HepG2 (cell line): ENCODE data around the gene CLASP1. TPM values are rescaled to one million over a fixed set of nuclear protein-coding genes. Genes with fewer than 3 reads are reported as not detected.

Source experiments
- ATAC-seq: fragments of 200-7000 bp; cut with Tn5 transposase; 3 replicates; pipeline ENCODE4 v1.9.1; 2020; ENCODE audit warnings: mild to moderate bottlenecking, moderate library complexity
- BruUV-seq: library from RNA; stranded (reverse); fragments of 400-500 nt; replicated peaks from 2 replicates; lab custom pipeline; 2021; lab: Mats Ljungman, UMichigan
- CTCF ChIA-PET: fragments of 300-600 bp; formaldehyde crosslinking; extraction: SDS; loops from one replicate; lab custom pipeline; 2021; ENCODE audit warnings: low total read pairs, inconsistent platforms, low intra/inter-chr PET ratio; lab: Yijun Ruan, JAX
- POLR2A ChIA-PET: fragments of 350-600 bp; sonication (Branson Sonifier 250); formaldehyde crosslinking; loops from one replicate; lab custom pipeline; 2020; ENCODE audit warnings: antibody characterized with exemption, inconsistent platforms; lab: Yijun Ruan, JAX
- DNase-seq: peaks from one replicate; pipeline ENCODE4 v3.0.0-alpha.2; 2015; ENCODE audit warnings: low spot score
- FAIRE-seq: peaks from 3 replicates; lab custom pipeline; 2011; peaks lifted over from hg19 to GRCh38; lab: Jason Lieb, UNC
- H2AFZ ChIP-seq: one replicate; pipeline ENCODE4 v1.6.1; 2011; ENCODE audit warnings: low read length, inconsistent platforms
- H3K27ac ChIP-seq: fragments of 300-600 bp; 3 replicates; pipeline ENCODE4 v1.8.0; 2011; ENCODE audit warnings: mixed run types, mild to moderate bottlenecking, mixed read lengths, low read length, inconsistent platforms; ENCODE audit not compliant: insufficient read depth; ENCODE audit errors: extremely low read length
- H3K27me3 ChIP-seq, 2 experiments: fragments of 200-600 bp in 1 of 2; 2 replicates in 1 of 2; 3 replicates in 1 of 2; pipeline versions ENCODE4 v1.6.0 to v1.8.0; 2011; ENCODE audit warnings: low read length in 2 of 2, mild to moderate bottlenecking in 2 of 2, moderate library complexity in 2 of 2, inconsistent platforms in 1 of 2; ENCODE audit not compliant: insufficient read depth in 2 of 2, control insufficient read depth in 1 of 2
- H3K36me3 ChIP-seq, 2 experiments: fragments of 200-600 bp in 1 of 2; replicated peaks in 1 of 2; 2 replicates in 1 of 2; 3 replicates in 1 of 2; pipeline versions ENCODE4 v1.5.1 to v1.8.0; 2011; ENCODE audit warnings: low read length in 2 of 2, inconsistent platforms in 1 of 2; ENCODE audit not compliant: insufficient read depth in 2 of 2, control insufficient read depth in 1 of 2
- H3K4me1 ChIP-seq: 2 replicates; pipeline ENCODE4 v1.5.1; 2012; ENCODE audit warnings: low read length, inconsistent platforms; ENCODE audit not compliant: insufficient read depth
- H3K4me2 ChIP-seq: 2 replicates; pipeline ENCODE4 v1.6.0; 2011; ENCODE audit warnings: low read depth, low read length, inconsistent platforms
- H3K4me3 ChIP-seq, 3 experiments: fragments of 200-600 bp in 1 of 3; sonication (generic), shearing (Covaris generic) in 1 of 3; replicated peaks in 1 of 3; 2 replicates each; pipeline ENCODE4 v1.5.1; 2011 to 2016; ENCODE audit warnings: low read length in 3 of 3, inconsistent platforms in 2 of 3, low read depth in 2 of 3, mild to moderate bottlenecking in 2 of 3, control low read depth in 1 of 3, mixed read lengths in 1 of 3; ENCODE audit not compliant: insufficient read depth in 1 of 3
- H3K79me2 ChIP-seq: one replicate; pipeline ENCODE4 v1.6.1; 2011; ENCODE audit warnings: low read length, inconsistent platforms; ENCODE audit not compliant: insufficient read depth
- H3K9ac ChIP-seq: 2 replicates; pipeline ENCODE4 v1.6.0; 2011; ENCODE audit warnings: mild to moderate bottlenecking, low read depth, low read length, inconsistent platforms; ENCODE audit not compliant: insufficient read depth
- H3K9me3 ChIP-seq: 2 replicates; pipeline ENCODE4 v1.5.1; 2012; ENCODE audit warnings: mild to moderate bottlenecking, low read length
- H4K20me1 ChIP-seq: 2 replicates; pipeline ENCODE4 v1.6.0; 2011; ENCODE audit warnings: inconsistent platforms, mild to moderate bottlenecking, low read length, moderate library complexity; ENCODE audit not compliant: insufficient read depth
- ADNP ChIP-seq: sonication (generic); formaldehyde crosslinking; IDR thresholded peaks from 2 replicates; pipeline ENCODE4 v1.4.0; 2020; ENCODE audit warnings: missing genetic modification reagents
- CEBPB ChIP-seq: IDR thresholded peaks from 2 replicates; pipeline ENCODE4 v1.6.1; 2011; ENCODE audit warnings: low read depth, low read length, improper control_type of control experiment, borderline replicate concordance
- SATB2 ChIP-seq: sonication (generic); formaldehyde crosslinking; IDR thresholded peaks from 2 replicates; pipeline ENCODE4 v1.5.0; 2020; ENCODE audit warnings: missing genetic modification reagents
- SMYD3 ChIP-seq: sonication (generic); formaldehyde crosslinking; IDR thresholded peaks from 2 replicates; pipeline ENCODE4 v1.8.1; 2023; ENCODE audit warnings: mild to moderate bottlenecking, missing genetic modification reagents
- ZNF10 ChIP-seq: sonication (generic); formaldehyde crosslinking; IDR thresholded peaks from 2 replicates; pipeline ENCODE4 v1.4.0; 2020; ENCODE audit warnings: mild to moderate bottlenecking, low read depth, missing genetic modification reagents, borderline replicate concordance
- ZNF232 ChIP-seq: sonication (generic); formaldehyde crosslinking; IDR thresholded peaks from 2 replicates; pipeline ENCODE4 v1.4.0; 2020; ENCODE audit warnings: missing genetic modification reagents, borderline replicate concordance
- ZNF280B ChIP-seq: sonication (generic); formaldehyde crosslinking; IDR thresholded peaks from 2 replicates; pipeline ENCODE4 v1.5.0; 2020; ENCODE audit warnings: missing genetic modification reagents, mild to moderate bottlenecking, borderline replicate concordance
- ZNF292 ChIP-seq: sonication (generic); formaldehyde crosslinking; IDR thresholded peaks from 2 replicates; pipeline ENCODE4 v1.8.1; 2022; ENCODE audit warnings: mild to moderate bottlenecking, low read depth, missing genetic modification reagents, borderline replicate concordance
- WGBS: methylation state at CpG from one replicate; pipeline ENCODE4 v1.1.6; 2017; ENCODE audit warnings: low lambda C conversion rate; 5-methylcytosine and 5-hydroxymethylcytosine counted together
- in situ Hi-C: cut with HindIII; loops from 2 replicates; pipeline ENCODE4 v1.10.0; 2017; ENCODE audit warnings: low pct_unique_long_range_greater_than_20kb; ENCODE audit not compliant: extremely low pct_ligation_motif_present
- intact Hi-C: fragments of 100-400 bp; cut with micrococcal nuclease; formaldehyde crosslinking; loops from one replicate; pipeline ENCODE4 v1.10.0; 2022; ENCODE audit not compliant: unreplicated experiment
- polyA plus RNA-seq, 8 experiments: library from polyadenylated mRNA; depleted of rRNA in 3 of 8; stranded (reverse) in 7 of 8; unstranded in 1 of 8; fragments of >200 nt; fragmentation: Illumina TruSeq in 4 of 8; extraction: Trizol in 4 of 8; gene quantifications; 2 replicates each; pipeline versions ENCODE4 v1.2.1 to v1.2.3, GENCODE V29; 2011 to 2016; ENCODE audit warnings: low read depth in 4 of 8, missing spikeins in 1 of 8, mixed read lengths in 1 of 8; ENCODE audit not compliant: insufficient read depth in 1 of 8
- total RNA-seq, 5 experiments: library from RNA; depleted of rRNA; stranded (reverse); fragments of >200 nt; fragmentation: Illumina TruSeq; extraction: Trizol; gene quantifications; 2 replicates each; pipeline ENCODE4 v1.2.3, GENCODE V29; 2016; ENCODE audit warnings: low read depth in 1 of 5
- TF ChIP-seq, protein P1 (sequence below): sonication (generic); formaldehyde crosslinking; IDR thresholded peaks from 2 replicates; pipeline ENCODE4 v1.4.0; 2020; ENCODE audit warnings: missing genetic modification reagents
- TF ChIP-seq, protein P2 (sequence below): sonication (generic); formaldehyde crosslinking; IDR thresholded peaks from 2 replicates; pipeline ENCODE4 v1.4.0; 2020; ENCODE audit warnings: missing genetic modification reagents

Gene CLASP1
- total and polyA plus RNA-seq, 2 of the 13 experiments (the other 11 are each of a cell fraction or from before 2014, with no cell fraction given): 11.7 to 47.9 TPM

- TF ChIP-seq ZNF10 (CRISPR knock-in tag) (no peak), ZNF232 (CRISPR knock-in tag) (no peak)
Observed at GRCh38 chr2:121644715-121645114, 4.5 kb downstream of the CLASP1 start (continued).

GRCh38 chr2:121643877-121644276, 5.4 kb downstream of the CLASP1 start:
- BruUV-seq: no TSS peak
- Histone ChIP-seq H3K9me3 (no peaks in the 10 kb centered on the region), H3K27me3 (no peaks in the 10 kb centered on the region; a peak in 2 of 5 replicates), H3K9ac (no peak overlapping the region), H3K79me2 (peaks cover 100% of the 10 kb centered on the region), H3K4me3 (no peak overlapping the region), H3K4me2 (no peak overlapping the region), H3K4me1 (peaks cover 40% of the 10 kb centered on the region), H4K20me1 (peaks cover 11% of the 10 kb centered on the region; the same call in 1 of the 2 replicates), H2AFZ (no peak overlapping the region), H3K27ac (no peak overlapping the region), H3K36me3 (peaks cover 1 to 4% of the 10 kb centered on the region in 2 experiments; a peak in 1 of 5 replicates)
- 97% methylated on average over 2 of the region's 2 CpGs for WGBS
- in situ Hi-C loops: no loop called here
- intact Hi-C loops: no loop called here
- ATAC-seq (no peak), FAIRE-seq (no peak), DNase-seq (no peak)
- ChIA-PET POLR2A (interaction anchor here (1.0 to 1.3 kb wide), 3 partner anchors 9 to 113 kb away, joined by 7 to 13 read pairs (median 7); partner anchors contain the start of gene RNU4ATAC), CTCF (no interaction called here)
- TF ChIP-seq CEBPB: no peak
- TF ChIP-seq, protein P1, sequence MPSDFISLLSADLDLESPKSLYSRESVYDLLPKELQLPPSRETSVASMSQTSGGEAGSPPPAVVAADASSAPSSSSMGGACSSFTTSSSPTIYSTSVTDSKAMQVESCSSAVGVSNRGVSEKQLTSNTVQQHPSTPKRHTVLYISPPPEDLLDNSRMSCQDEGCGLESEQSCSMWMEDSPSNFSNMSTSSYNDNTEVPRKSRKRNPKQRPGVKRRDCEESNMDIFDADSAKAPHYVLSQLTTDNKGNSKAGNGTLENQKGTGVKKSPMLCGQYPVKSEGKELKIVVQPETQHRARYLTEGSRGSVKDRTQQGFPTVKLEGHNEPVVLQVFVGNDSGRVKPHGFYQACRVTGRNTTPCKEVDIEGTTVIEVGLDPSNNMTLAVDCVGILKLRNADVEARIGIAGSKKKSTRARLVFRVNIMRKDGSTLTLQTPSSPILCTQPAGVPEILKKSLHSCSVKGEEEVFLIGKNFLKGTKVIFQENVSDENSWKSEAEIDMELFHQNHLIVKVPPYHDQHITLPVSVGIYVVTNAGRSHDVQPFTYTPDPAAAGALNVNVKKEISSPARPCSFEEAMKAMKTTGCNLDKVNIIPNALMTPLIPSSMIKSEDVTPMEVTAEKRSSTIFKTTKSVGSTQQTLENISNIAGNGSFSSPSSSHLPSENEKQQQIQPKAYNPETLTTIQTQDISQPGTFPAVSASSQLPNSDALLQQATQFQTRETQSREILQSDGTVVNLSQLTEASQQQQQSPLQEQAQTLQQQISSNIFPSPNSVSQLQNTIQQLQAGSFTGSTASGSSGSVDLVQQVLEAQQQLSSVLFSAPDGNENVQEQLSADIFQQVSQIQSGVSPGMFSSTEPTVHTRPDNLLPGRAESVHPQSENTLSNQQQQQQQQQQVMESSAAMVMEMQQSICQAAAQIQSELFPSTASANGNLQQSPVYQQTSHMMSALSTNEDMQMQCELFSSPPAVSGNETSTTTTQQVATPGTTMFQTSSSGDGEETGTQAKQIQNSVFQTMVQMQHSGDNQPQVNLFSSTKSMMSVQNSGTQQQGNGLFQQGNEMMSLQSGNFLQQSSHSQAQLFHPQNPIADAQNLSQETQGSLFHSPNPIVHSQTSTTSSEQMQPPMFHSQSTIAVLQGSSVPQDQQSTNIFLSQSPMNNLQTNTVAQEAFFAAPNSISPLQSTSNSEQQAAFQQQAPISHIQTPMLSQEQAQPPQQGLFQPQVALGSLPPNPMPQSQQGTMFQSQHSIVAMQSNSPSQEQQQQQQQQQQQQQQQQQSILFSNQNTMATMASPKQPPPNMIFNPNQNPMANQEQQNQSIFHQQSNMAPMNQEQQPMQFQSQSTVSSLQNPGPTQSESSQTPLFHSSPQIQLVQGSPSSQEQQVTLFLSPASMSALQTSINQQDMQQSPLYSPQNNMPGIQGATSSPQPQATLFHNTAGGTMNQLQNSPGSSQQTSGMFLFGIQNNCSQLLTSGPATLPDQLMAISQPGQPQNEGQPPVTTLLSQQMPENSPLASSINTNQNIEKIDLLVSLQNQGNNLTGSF (CRISPR knock-in tag): no peak
- TF ChIP-seq, protein P2, sequence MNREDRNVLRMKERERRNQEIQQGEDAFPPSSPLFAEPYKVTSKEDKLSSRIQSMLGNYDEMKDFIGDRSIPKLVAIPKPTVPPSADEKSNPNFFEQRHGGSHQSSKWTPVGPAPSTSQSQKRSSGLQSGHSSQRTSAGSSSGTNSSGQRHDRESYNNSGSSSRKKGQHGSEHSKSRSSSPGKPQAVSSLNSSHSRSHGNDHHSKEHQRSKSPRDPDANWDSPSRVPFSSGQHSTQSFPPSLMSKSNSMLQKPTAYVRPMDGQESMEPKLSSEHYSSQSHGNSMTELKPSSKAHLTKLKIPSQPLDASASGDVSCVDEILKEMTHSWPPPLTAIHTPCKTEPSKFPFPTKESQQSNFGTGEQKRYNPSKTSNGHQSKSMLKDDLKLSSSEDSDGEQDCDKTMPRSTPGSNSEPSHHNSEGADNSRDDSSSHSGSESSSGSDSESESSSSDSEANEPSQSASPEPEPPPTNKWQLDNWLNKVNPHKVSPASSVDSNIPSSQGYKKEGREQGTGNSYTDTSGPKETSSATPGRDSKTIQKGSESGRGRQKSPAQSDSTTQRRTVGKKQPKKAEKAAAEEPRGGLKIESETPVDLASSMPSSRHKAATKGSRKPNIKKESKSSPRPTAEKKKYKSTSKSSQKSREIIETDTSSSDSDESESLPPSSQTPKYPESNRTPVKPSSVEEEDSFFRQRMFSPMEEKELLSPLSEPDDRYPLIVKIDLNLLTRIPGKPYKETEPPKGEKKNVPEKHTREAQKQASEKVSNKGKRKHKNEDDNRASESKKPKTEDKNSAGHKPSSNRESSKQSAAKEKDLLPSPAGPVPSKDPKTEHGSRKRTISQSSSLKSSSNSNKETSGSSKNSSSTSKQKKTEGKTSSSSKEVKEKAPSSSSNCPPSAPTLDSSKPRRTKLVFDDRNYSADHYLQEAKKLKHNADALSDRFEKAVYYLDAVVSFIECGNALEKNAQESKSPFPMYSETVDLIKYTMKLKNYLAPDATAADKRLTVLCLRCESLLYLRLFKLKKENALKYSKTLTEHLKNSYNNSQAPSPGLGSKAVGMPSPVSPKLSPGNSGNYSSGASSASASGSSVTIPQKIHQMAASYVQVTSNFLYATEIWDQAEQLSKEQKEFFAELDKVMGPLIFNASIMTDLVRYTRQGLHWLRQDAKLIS (CRISPR knock-in tag): no peak
- TF ChIP-seq ZNF292: no peak
- TF ChIP-seq ADNP (CRISPR knock-in tag): no peak
- no peak for TF ChIP-seq ZNF280B
- no peak for TF ChIP-seq SMYD3
- no peak for TF ChIP-seq SATB2 (CRISPR knock-in tag)
